Adrenal gland (tissue), 5 donors: ENCODE measurements around the gene FPGS.

Source experiments
- POLR2A ChIP-seq, 2 donors: fragments of 450-650 bp; IDR thresholded peaks; one replicate each; pipeline ENCODE4 v1.6.1; 2017; ENCODE audit warnings: antibody characterized with exemption in 2 of 2, mild to moderate bottlenecking in 2 of 2, moderate library complexity in 1 of 2
- TF ChIP-seq, protein P1 (sequence below), 6 experiments: fragments of 450-650 bp in 4 of 6; fragments of 200-600 bp in 2 of 6; sonication (generic) in 1 of 6; IDR thresholded peaks; 1 replicate in 5 of 6; 2 replicates in 1 of 6; pipeline versions ENCODE4 v1.5.1 to v1.8.0; 2016 to 2021; ENCODE audit warnings: antibody characterized with exemption in 6 of 6, mild to moderate bottlenecking in 2 of 6, moderate library complexity in 1 of 6
- donor health status: DM: no; HTN: no; CAD: no.

DNA sequence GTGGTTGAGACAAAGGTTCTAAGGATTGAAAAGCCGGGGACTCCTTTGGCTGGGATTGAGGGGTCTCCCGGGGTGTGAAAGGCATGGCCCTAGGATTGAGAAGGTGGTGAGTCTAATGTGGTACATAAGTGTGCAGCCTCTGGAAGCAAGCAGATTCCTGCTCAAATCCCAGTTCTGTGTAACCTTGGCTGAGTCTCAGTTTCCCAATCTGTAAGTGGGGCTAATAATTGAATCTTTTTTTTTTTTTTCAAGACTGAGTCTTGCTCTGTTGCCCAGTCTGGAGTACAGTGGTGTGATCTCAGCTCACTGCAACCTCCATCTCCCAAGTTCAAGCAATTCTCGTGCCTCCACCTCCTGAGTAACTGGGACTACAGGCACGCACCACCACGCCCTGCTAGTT, 30.1 kb upstream of the FPGS start:
- TF ChIP-seq, protein P1, sequence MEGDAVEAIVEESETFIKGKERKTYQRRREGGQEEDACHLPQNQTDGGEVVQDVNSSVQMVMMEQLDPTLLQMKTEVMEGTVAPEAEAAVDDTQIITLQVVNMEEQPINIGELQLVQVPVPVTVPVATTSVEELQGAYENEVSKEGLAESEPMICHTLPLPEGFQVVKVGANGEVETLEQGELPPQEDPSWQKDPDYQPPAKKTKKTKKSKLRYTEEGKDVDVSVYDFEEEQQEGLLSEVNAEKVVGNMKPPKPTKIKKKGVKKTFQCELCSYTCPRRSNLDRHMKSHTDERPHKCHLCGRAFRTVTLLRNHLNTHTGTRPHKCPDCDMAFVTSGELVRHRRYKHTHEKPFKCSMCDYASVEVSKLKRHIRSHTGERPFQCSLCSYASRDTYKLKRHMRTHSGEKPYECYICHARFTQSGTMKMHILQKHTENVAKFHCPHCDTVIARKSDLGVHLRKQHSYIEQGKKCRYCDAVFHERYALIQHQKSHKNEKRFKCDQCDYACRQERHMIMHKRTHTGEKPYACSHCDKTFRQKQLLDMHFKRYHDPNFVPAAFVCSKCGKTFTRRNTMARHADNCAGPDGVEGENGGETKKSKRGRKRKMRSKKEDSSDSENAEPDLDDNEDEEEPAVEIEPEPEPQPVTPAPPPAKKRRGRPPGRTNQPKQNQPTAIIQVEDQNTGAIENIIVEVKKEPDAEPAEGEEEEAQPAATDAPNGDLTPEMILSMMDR (IDR thresholded peaks at IDR 0.05) = no peak
- no peak for TF ChIP-seq POLR2A (IDR thresholded peaks at IDR 0.05)
